HG03039 (cell line): ENCODE data around the gene MMD.
"Not testable (repeated sequence)": the region's sequence is repeated elsewhere in the genome, so short reads cannot be mapped to it uniquely, and the experiment has no call there.

Source experiments
- ATAC-seq: cut with Tn5 transposase; IDR thresholded peaks from one replicate; pipeline ENCODE4 v1.9.1; 2021; ENCODE audit warnings: mild to moderate bottlenecking, moderate library complexity; ENCODE audit not compliant: unreplicated experiment

Gene MMD, protein sequence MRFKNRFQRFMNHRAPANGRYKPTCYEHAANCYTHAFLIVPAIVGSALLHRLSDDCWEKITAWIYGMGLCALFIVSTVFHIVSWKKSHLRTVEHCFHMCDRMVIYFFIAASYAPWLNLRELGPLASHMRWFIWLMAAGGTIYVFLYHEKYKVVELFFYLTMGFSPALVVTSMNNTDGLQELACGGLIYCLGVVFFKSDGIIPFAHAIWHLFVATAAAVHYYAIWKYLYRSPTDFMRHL

DNA sequence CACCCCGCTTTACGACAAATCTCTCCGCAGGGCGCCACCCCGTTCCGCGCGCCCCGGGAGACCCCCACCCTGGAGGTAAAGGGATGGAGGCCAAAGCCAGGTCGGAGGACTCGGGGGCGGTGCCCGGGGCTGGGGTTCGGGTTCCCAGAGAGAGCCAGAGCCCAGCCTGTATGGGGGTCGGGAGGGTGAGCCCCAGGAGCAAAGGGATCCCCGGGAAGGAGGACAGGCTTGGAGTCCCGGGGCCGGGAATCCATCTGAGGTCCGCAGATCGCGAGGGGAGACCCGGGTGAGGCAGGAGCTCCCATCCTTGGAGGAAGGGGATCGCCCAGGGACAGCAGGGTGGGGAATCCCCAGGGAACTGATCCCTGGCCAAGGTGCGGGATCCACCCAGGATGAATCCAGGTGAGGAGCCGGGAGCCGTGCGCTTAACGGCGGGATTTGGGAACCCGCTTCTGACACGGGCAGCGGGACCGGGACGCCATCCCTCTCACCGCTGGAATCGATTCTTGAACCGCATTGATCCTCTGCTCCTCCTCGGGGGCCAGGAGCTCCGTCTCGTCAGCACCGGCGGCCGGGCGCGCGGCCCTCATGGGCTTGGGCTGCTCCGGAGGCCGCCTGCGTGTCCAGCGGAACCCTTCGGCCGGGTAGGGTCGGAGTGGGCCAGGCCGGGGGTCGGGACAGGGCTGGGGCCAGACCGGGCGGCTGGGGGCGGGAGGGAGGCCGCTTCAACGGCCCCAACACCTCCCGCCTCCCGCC lies at the start of gene MMD:
MMD (minus strand) TSS at position 657 of the 756 bp plus-strand sequence; CDS start at position 517, 140 bp downstream.
- peak; percentile 22 for ATAC-seq

DNA sequence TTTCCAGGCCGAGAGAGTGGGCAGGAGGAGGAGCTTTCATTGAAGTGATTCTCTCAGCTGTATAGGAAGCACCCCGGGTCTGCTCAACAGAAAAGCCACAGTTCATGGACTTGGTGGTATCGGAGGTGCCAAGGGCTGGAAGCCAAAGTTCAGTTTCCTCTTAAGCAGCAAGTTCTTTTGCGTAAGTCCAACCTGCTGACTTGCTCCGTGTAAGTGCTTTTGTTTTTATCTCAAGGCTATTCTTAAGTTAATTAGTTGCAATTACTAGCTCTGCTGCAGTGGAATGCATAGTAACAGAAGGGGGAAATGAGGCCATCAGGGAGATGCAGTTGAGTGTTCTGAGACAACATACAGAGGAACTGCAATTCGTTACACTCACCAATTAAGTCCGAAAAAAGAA lies 45.0 kb upstream of the MMD start:
- ATAC-seq, result no peak

DNA sequence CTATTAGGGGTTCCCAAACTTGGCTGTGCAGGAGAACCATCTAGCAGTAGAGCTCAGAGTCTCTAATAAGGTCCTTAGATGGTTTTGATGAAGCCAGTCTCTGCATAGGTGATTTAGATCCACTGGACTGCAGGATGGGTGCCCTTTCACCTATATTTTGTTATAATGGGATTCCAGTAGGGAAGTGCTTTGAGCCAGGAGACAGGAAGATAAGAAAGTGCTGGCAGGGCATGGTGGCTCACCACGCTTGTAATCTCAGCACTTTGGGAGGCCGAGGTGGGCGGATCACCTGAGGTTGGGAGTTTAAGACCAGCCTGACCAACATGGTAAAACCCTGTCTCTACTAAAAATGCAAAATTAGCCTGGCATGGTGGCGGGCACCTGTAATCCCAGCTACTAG lies 44.1 kb upstream of the MMD start:
- ATAC-seq, result not testable (repeated sequence)

DNA sequence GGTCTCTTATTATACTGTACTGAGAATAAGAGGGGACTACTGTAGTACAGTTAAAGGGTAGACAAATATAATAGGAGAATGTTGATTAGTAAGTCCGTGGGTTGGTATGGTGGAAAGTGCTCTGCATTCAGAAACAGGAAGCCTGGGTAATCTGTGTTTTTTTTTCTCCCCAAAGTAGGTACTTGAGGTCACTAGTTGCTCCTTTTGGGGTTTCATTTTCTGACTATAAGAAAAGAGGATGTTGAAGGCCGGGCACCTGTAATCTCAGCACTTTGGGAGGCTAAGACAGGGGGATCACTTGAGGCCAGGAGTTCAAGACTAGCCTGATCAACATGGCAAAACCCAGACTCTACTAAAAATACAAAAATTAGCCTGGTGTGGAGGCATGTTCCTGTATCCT lies 42.0 kb upstream of the MMD start:
- peak; percentile 61 for ATAC-seq

DNA sequence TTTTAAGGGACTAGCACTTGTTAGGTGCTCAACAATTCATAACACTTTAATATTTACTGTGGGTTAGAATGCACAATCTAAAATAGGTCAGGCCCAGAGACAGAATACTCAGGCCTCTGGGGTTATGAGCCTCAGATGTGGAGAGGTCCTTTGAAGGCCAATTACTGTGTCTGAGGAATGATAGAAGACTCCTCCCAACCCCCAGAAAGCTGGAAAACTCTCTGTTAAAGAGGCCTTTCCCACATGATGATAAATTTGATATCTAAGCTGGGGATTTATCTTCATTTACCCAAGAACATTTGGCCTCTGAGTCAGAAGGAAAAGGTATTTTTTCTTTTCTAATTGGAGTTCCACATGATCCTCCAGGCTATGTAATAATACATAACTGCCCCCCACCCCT lies 41.1 kb upstream of the MMD start:
- no peak for ATAC-seq

DNA sequence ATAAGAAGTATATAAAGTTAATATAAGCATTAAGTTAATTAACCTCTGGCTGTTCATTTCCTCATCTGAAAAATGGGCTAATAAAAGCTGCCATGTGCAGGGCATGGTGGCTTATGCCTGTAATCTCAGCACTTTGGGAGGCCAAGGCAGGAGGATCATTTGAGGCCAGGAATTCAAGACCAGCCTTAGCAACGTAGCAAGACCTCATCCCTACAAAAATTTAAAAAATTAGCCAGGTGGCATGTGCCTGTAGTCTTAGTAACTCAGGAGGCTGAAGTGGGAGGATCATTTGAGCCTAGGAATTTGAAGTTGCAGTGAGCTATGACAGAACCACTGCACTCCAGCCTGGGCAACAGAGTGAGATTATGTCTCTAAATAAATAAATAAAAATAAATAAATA lies 40.6 kb upstream of the MMD start:
- no peak for ATAC-seq

DNA sequence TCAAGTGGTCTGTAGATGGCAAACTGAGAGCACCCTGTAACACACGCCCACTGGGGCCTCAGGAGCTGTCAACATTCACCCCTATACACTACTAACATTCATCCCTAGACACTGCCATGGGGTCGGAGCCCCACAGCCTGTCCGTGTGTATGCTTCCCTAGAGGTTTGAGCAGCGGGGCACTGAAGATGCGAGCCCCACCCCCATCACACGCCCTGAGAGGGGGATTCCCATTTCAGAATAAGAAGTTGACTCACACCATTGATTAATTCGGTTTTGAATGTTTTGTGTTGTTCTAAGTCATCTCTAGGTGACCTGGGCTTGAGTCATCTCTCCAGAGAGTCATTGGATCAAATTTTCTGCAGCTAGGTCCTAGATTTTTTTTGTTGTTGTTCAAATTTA lies 37.3 kb upstream of the MMD start:
- no peak for ATAC-seq

DNA sequence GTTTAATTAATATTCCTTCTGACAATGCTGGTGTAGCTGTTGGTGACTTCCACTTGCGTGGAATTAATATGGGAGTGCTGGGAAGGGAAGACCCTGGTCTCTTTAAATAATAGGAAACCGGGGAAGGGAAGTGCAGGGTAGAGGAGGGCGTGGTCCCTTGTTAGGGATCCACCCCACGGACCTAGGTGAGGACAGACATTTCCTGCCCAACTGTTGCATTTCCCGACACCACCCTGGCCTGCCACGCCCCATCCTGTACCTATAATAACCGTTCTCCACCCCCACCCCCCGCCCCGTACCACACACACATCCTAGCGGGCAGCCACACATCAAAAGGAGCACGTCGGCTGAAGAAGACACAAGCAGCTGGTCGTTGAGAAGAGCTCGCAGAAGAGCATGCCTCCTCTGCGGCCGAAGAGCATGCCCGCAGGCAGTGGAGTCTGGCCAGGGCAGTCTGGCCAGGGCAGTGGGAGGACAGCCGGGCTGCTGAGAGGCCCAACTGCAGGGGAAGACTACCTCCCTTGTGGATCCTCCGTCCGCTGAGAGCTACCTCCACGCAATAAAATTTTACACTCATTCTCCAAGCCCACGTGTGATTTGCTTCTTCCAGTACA lies 36.8 kb upstream of the MMD start:
- no peak for ATAC-seq

DNA sequence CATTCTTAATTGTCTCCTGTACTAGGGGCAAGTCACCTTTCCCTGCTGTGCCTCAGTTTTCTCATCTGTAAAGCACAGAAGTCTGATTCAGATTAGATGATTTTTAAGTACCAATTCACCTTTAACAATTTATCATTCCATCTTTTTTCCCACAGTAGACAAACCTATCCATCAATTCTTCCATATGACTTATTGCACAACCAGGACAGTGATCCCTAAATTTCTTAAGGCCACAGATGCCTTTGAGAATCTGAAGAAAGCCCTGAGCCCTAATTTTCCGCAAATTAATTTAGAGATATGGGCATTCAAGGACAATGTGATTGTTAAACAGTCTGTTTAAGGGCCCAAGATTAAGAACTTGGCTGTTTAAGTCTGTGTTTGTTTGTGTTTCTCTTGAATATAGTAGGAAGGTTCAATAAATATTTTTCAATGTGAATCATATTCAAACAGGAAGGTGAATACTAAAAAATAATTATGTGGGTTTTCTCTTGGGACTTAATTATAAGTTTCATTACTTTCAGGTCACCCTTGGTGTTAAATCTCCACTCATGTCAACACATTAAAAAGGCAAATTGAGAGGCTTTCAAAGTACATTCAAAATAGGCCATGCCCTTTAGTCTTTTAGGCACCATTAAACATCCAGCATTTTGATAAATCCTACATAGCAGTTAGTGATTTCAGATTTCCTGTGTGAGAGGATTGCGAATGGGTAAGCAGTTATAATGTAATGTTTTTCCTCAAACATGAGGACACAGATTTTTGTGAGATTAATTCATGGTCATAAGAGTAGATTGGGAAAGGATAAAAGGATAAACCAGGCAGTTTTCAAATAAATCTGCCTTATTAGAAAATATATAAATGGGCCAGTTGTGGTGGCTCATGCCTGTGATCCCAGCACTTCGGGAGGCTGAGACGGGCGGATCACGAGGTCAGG lies 34.9 kb upstream of the MMD start:
- ATAC-seq, result no peak

DNA sequence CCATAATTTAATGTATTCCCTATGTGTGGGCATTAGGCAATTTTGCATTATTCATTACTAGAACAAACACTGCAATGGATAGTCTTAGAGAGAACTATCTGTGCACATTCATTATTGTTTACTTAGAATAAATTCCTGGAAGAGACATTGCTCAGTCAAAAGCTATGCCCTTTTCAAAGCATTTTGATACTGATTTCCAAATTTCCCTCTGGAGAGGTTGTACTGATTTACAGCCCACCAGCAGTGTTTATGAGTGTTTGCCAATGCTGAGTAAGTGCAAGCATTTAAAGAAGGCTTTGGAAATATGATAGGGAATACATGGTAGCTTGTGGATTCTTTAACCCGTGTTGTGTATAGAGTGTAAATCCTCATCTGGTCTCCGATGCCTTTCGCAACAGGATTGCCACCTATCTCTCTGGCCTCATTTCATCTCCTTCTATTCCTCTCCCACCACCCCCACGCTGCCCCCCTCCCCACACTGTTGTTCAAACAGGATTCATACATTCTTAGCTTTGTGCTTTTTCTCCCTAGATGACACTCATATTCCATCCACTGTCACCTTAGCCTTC lies 33.4 kb upstream of the MMD start:
- ATAC-seq, result no peak

DNA sequence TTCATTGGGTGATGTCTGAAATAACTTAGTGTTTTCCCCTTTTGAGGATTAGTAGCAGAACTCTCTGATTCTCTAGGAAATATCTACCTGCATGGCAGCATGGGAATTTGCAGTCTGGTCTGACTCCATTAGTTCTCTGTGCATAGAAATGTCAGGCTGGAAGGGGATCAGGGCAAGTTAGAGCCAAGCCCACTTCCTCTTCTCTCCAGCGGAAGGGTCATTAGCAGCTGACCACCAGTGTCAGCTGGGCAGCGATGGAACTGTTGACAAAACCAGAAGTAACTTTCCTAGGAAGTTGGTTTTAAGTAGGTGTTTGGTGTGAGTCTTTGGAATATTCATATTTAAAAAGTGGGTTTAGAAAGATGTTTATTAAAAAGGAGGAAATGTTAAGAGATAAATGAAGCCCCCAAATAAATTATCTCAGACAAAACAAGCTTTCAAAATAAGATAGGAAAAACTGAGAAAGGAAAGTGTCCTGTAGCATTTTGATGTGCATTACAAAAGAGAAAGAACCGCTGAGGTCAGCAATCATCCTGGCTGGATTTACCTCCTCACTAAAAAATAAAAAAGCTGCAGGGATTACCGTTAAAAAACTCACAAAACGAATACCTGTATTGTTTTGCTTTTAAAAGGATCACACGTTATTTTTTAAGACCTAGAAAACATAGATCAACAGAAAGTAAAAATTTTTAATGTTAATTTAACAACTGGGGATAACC lies 32.4 kb upstream of the MMD start:
- no peak for ATAC-seq

DNA sequence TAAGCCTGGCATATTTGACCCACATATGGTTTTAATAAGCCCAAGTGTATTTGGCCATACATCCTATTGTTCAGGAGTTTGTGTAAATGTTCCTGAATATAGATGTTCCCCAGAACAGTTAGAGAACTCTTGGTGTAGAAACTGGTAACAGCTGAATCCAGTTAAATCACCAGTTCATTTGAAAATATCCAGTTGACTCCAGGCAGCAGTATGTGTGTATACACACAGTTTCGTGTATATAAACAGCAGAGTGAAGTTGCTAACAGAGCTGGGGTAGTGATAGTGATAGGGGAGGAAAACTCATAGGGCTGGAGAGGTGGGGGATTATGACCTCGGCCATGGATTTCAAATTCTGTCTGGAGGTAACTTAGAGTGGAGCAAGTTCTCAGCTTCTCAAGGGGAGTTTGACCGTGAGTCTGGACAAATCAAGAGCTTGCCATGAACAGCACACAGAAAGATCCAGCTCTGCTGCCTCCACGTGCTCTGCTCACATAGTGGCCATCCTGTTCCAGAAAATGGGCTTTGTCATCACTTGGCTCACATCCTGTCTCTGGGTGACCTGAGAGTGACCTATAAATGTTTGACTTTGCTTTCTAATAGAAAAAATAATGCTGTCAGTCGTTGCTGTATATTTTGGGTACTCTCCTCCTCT lies 30.6 kb upstream of the MMD start:
- no peak for ATAC-seq

DNA sequence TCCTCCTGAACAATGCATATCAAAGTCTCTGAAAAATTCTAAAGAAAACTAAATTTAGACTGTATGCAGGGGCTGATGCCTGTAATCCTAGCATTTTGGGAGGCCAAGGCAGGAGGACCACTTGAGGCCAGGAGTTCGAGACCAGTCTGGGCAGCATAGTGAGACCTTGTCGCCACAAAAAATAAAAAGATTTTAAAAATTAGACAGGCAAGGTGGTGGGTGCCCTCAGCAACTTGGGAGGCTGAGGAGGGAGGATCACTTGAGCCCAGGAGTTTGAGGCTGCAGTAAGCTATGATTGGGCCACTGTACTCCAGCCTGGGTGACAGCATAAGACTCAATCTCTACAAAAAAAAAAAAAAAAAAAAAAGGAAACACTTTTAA lies 30.1 kb upstream of the MMD start:
- ATAC-seq, result no peak

DNA sequence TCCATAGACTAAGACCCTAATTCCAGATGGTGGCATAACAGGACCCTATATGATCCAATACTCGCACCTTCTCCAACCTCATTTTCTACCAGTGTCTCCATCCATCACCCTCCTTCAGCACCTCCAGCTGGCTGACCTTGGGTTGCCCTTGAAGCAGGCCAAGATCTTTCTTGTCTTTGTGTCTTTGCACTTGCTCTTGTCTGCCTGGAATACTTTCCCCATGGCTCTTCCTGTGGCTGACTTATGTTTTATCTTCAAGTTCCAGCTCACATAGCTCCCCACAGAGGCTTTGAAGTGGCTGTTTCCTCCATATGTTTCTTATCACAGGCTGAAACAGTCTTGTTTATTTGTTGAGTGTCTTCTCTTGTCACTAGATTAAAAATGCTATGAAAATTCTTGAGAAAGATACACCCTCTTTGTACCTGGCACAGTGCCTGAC lies 29.6 kb upstream of the MMD start:
- no peak for ATAC-seq

DNA sequence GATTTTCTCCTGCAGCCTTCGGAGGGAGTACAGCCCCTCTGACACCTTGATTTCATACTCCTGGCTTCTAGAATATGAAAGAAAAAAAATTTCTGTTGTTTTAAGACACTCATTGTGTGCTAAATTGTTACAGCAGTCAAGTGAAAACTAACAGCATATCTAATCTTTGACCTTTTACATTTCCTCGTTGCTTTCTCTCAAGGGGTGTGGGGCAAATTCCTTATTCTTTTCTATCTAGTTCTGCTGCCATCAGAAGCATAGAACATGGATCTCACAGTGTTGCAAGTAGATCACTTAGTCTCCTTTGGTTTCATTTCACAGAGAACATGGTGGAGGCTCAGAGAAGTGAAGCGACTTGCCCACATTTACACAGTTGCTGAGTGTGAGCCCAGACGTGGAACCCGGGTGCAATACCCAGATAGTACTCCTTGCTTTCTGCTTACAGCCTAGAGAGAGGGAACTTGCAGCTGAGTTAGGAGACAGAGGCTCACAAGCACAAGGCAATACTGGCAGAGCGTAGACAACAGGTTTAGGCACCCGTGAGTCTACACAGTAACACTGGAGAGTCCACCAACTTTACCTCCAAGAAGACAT lies 28.7 kb upstream of the MMD start:
- no peak for ATAC-seq

DNA sequence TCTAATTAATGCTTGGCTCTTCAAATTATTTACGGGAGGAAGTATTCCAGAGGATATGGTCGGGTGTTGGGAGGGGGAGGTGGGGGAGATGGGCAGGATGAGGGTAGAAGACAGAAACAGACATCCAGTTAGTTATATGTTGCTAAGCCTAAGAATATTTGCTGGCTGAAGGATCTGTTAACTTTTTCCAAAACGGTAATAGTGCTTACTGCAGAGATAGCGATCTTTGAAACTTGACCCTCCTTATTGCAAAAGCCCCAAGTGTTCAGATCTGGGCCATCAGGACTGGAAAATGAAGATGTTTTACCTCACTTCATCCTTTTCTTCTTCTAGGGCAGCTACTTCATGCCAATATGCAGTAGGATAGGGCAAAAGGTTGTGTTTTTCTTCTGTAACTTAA lies 27.0 kb upstream of the MMD start:
- ATAC-seq, result no peak

DNA sequence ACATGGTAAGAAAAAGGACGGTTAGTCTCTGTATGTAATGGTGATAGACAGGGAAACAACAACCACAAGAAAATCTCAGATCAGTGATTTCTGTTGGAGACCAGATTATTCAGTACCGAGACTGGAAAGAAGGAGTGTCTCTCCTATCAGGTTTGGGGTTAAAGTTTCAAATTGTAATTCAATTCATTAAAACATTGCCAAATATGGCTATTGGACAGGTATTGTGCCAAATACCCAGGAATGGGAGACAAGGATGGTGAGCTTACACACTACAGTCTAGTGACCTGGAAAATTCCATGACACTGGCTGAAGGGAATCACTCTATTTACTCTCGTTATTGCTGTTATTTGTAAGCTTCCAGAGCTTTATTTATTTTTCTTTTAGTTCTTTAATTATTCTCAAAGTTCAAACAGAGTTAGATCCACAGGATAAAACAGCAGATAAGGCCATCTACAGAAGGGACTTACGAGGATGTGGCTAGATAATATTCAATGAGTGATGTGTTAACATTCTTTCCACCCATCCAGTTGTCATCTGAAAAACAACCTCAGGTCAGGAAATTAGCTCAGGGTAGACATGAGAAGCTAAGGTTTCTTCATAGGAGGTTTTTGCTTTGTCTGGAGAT lies 25.1 kb upstream of the MMD start:
- no peak for ATAC-seq

DNA sequence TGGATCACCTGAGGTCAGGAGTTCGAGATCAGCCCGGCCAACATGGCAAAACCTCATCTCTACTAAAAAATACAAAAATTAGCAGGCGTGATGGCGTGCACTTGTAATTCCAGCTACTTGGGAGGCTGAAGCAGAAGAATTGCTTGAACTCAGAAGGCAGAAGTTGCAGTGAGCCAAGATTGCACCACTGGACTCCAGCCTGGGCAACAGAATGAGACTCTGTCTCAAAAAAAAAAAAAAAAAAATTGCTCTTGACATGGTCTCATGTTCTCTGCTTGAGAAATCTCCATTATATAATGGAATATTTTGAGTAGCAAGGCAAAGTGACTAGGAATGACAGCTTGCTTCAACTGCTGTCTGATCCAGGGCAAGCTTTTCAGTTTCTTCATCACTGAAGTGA lies 24.4 kb upstream of the MMD start:
- ATAC-seq, result not testable (repeated sequence)
